Astrocyte of the hippocampus (primary cell): Measurements from ENCODE around the gene LPO.

Experiments
- DNase-seq: peaks from one replicate; pipeline ENCODE4 v3.0.0; 2011; ENCODE audit warnings: low read depth, low spot score

The LPO gene

DNA sequence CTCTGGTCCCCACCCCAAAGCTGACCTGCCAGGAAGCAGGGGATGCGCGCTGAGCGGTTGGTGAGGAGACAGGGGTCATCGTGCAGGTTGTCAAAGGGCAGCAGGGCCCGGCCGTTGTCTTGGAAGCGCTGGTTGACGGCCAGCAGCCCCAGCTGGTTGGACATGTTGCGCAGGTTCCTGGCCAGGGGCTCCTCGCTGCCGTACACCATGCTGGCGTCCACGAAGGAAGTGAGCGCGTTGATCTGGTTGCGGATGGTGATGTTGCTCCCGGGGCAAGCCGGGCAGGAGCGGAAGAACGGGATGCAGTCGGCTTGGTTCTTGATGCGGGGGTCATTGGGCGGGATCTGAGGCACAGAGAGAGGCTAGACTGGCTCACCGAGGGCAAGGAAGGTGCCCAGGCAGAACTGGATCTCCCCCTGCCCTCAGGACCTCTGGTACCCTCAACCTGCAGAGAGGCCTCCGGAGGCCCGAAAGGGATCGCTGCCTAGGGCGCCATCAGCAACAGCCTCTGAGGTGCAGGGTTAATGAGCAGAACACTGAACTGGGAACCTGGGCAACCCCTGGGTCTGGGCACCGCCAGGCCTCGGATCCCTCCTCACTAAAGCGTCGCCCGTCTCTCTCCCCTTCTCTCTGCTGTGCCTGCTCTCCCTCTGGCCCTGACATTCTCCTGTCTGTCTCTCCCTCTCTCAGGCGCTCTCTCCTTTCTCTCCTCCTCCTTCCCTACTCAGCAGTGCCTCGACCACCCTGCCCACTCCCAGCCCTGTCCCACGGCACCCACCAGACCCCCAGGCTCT is 39.6 kb downstream of the LPO start:
- DNase-seq = no peak

DNA sequence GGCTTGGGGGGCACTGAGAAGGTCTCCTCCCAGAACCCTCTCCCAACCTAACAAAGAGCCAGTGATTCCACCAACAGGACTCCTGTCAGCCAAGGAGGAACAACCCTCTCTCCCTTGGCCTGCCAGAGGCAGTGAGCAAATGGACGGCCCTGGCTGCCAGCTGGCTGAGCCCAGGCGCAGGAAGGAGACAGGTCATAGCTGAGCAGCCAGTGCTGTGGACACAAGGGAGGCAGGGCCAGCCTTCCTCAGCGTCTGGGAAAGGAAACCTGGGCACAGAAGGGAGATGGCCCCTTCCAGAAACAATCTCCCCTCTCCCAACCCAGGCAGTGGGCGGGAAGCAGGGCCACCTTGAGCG is 40.3 kb downstream of the LPO start:
- DNase-seq = no peak

DNA sequence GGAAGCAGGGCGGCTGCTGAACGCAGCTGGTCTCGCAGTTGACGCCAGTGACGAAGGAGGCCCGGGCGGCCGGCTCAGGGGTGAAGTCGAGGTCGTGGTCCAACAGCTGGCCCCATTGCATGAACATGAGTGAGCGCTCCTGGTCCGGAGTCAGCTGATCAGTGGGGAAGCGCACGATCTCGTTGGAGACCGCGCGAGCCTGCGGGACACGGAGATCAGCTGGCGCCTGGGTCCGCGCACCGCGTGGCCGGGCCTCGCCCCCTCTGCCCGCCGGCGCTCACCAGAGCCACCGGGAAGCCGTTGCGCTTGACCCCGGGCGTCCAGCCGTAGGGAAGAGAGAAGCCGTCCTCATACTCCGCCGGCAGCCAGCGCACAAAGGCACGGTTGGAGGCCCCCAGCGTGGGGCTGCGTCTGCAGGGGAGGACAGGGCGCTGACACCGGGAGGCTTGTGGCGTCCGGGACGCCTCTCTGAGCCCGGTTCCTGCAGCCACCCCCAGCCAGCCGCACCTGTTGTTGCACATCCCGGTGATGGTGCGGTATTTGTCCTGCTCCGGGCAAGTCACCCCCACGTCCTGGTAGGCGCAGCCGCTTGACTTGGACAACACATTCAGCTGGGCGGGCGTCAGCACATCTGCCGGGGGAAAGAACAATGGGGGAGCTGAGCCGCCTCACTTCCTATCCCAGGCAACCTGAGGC is 40.8 kb downstream of the LPO start:
- peak; percentile 18 for DNase-seq

DNA sequence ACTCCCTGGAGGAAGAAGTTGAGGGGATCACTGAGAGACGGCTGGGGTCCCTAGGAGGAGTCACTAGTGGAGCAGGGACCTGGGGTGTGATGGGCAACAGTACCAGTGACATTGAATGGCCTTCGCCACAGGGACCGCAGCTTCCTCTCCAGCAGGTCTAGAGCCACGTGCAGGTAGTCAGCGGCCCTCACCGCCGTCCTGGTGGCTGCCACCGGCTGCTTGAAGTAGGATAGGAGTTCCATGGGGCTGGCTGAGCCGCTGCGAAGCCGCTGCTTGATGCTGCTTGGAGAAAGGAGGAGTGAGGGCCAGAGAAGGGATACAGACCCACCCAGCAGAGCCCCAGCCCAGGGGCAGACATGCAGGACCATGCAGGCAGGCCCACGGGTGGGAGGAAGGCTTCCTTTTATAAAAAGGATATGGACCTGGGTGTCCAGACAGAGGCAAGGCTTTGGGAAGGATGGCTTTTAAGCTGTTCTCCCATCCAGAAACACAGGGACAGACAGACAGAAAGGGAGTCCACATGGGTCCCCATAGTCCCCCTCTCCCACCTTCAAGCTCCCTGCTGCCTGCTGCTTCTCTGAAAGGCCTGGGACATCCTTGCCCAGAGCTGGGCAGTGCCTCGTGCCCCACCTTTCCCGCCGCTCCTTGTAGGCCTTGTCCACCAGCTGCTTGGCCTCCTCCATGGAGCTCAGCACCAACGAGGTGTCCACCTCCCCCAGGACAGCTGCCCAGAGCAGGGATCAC is 41.5 kb downstream of the LPO start:
- no peak for DNase-seq

DNA sequence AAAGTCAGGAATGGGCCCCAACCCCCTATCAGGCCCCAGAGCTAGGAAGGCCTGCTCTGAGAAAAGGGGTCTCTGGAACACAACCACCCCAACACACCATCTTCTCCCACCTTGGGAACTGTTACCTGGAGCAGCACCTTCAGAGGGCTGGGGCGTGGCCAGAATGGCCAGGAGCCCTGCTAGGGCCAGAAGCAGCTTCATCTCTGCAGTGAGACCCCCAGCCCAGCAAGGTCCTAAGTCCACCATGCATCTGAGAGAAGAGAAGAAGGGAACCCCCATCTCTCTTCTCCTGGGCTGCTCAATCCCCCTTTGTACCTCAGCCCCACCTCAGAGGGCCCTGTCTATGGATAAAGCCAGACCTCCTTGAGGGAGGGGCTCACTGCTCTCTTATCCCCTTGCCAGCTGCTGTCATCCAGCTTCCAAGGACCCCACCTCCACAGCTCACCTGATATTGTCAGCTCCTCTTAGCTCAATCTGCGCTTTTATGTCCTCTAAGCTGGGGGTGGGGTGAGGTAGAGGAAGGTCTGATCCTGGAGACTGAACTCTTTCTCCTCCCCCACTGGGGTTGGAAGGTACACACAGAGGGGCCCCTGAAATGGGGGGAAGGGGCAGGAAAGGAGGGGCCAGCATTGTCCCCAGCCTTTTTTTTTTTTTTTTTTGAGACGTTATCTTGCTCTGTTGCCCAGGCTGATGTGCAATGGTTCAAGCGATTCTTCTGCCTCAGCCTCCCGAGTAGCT is 42.3 kb downstream of the LPO start, which contains the start of gene MPO:
Gene MPO (minus strand): TSS at position 456 of the 738 bp plus-strand sequence. CDS start 177 bp downstream, at position 279.
- DNase-seq = no peak

DNA sequence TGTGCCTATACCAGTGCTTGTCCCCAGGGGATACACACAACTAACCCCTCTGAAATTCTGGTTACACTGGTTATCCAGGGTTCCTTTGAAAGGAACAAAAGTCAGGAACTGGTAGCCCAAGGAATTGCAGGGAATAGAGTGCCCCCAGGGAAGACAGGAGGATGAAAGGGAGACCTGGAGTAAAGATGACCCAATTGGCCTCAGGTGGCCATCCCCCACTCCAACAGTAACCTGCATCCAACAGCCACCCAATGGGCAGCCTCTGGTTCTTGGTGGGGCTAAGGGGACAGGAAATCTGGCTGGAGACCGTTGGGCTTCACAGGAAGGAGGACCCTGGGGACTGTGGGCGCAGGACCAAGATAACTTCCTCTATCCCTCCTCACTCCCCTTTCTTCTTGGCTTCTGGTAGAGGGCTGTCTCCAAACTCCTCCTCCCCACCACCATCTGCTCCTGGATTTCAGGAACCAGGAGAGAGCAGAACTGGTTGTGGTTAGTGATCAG is 43.2 kb downstream of the LPO start:
- DNase-seq = no peak

DNA sequence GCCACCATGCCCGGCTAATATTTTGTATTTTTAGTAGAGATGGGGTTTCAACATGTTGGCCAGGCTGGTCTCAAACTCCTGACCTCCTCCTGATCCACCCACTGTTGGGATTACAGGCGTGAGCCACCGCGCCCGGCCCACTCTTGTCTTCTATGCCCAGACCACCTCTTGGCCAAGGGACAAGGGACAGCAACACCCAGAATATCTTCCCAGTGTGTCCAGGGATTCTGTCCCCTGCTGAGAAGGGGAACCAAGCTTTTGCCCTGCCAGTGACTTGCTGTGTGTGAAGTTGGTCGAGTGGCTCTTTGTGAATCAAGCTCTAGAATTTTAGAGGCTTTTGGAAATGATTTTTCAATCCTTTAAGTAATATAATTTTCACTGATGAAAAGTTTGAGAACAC is 44.1 kb downstream of the LPO start:
- no peak for DNase-seq

DNA sequence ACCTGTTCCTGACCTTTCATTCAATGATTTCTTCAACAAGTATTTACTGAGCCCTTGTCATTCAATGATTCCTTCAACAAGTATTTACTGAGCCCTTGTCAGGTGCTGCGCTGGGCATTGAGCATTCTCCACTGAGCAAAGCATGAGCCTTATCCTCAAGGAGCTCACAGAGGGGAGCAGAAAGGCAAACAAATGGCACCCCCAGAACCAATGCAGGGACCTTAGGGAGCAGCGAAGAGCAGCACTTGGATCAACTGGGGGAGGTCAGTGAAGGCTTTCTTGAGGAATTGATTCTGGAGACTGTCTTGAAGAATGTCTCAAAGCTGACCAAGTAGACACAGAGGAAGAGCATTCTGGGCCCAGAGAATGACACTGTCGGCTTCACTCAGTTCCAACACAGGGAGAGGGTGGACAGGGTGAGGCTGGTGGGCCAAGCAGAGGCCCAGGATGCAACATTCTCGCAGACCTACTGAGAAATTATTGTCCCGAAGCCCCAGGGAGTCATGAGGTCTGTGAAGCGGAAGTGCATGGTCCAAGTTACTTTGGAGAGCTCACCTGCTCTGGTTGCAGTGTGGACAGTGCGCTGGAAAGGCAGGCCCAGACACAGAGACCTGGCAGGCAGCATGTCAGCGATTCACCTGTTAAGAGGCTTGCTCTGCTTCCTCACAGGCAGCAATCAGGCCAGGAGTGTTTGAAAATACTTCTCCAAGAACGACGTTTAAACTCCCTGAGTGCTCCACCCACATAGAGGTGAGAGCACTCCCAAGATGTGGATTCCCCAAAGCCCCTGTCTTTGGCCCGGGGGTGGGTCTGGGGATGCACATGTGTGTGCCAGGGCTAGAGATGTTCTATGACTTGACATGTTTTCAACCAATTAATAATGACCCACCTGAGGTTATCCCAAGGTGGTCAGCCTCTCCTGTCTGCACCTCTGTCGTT is 45.6 kb downstream of the LPO start:
- no peak for DNase-seq

DNA sequence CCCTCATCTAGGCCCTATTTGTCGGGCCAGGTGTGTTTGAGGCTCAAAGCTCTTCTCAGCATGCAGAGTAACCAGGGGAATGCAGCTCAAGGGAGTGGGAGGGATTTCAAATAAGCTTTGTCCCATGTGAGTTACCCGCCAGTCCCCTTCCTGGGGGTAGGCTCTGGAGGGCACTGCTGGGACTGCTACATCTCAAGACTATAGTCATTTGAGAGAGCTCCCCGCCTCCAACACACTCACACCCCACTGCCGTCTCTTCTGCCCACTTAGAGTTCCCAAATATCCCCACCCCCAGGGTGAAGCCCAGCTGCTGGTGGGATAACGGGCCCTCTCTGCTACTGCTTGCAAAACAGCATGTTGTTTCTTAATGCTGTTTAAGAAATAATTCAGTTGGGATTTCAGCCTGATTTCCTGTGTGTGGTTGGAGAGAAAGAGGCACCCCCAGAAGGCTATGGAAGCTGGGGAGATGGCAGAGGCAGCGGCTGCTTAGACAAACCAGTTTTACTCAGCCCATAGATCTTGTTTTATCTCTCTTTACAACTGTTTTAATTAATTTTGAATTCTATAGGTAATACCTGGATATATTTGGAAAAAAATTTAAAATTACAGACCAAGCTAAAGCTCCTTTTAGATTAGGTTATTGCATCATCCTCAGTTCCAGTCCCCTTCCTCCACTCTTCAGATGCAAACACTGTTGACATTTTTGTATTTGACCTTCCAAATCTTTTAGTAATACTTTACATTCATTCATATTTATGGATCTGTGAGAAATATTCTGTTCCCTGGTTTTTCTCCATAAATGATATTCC is 46.4 kb downstream of the LPO start:
- DNase-seq = no peak

DNA sequence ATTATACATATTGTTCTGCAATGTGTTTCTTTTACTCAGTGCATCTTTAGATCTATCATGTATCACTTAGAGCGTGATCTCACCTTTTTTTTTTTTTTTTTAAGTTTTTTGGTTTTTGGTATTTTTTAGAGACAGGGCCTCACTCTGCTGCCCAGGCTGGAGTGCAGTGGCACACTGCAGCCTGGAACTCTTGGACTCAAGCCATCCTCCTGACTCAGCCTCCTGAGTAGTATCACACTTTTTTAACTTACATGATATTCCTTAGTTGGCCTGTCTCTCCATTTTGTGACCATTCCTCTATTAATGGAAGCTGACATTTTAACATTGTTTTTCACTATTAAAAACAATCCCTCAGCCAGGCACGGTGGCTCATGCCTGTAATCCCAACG is 47.0 kb downstream of the LPO start:
- no peak for DNase-seq

DNA sequence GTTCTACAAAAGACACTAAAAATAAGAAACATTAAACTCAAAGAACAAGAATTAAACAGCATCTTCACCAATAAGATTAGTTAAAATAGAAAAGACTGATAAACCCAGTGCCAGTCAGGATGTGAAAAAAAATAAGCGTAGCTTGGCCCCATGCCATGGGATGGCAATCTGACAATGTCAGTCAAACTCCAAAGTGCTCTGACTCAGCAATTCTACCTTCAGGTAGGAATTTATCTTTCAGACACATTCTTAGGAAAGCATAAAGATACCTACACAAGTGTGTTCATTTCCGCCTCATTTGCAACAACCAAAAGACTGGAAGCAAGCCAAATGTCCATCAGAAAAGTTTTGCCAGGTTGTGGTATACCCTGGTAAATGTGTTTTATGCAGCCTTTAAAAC is 51.5 kb downstream of the LPO start:
- peak; percentile 10 for DNase-seq

DNA sequence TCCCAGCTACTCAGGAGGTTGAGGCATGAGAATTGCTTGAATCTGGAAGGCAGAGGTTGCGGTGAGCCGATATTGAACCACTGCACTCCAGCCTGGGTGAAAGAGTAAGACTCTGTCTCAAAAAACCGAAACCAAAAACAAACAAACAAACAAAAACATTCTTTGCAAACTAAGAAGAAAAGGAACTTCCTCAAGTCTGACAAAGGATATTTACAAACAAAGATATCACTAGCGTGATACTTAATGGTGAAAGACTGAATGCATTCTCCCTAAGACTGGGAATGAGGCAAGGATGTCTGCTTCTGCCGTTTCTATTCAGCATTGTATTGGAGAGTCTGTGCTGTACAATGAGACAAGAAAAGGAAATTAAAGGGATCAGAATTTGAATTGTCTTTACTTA is 52.9 kb downstream of the LPO start:
- DNase-seq = no peak

DNA sequence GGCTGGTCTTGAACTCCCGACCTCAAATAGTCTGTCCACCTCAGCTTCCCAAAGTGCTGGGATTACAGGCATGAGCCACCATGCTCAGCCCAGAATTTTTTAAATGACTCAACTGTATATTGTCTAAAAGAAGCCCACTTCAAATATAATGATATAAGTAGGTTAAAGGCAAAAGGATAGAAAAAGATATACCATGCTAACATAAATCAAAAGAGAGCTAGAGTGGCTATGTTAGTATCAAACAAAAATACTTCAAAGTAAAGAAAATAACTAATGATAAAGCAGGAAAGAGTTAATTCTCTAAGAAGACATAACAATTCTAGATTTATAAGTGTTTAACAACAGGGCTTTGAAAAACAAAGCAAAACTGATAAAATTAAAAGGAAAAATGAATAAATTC is 55.6 kb downstream of the LPO start:
- no peak for DNase-seq

DNA sequence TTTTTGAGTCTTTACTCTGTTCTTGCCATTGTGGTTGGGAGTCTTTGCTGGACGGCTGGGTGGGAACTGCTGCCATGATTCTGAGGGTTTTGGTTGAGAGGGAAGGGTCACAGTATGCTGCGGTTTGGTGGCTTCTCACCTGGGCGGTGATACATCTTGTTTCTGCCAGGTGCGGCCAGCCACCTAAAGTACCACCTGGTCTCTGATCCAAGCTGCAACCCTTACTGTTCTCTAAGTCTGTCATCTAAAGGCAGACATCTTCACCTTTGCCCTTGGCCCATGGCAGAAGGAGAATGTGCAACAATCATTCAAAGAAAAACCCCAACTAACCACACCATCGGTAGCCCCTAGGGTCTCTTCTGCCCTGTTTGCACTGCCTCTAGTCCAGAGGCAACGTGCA is 62.0 kb downstream of the LPO start:
- DNase-seq = no peak

DNA sequence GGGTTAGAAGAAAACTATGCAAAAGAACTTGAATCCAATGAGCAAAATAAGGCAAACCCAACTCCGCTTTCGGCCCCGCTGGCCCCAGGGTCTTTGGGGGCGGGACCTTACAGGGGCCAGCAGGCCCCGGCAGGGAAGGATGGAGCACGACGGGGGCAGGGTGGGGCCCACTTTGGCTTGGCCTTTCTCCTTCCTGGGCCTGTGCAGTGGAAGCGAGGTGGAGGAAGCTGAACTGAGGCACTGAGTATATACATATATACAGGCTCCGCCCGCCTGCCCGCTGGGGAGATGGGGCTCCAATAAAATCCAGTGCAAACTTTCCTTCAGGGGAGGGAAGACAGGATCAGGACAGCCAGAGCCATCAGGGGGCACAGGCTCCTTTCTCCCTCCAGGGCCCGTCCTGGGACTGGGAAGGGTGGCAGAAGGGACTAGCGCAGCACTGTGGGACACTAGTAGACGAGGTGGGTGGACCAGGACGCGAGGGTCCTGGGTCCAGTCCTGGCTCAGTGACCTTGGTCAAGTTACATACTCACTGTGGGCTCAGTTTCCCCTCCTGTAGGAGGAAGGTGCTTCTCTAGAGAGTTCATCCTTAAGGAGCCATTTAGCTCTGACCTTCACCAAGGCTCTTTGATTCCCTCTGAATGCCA is 63.2 kb downstream of the LPO start:
- DNase-seq = no peak

DNA sequence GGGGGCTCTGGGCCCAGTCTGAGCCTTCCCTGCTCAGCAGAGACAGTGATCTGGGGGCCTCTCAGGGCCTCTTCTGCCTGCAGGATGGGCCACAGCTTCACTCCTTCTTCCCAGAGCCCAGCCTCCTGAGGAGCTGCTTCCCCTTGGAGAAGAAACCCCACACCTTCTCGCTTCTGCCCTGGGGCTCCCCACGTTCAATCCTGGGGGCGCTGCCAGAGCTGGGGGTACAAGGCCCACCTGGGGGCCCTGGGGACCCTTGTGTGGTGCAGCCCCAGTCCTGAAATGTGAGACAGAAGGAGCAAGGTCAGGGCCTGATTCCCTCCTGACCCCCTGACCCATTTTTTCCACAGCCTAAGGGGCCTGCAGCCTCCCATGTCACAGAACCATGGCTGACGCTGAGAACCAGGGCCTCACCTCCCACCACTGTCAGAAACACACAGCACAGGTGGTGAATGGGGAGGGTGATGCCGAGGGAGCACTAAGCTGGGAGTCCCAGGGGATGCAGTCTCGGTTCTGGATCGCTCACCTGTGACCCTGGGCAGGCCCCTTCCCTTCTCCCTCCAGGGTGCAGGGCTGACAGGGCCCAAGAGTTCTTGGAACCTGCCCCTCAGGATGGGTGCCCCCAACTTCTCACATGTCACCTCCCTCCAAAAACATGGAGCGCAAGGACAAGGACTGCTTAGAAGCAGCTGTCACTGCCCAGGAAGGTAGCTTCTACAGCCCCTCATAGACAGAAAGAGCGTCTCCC is 64.0 kb downstream of the LPO start:
- DNase-seq = no peak

DNA sequence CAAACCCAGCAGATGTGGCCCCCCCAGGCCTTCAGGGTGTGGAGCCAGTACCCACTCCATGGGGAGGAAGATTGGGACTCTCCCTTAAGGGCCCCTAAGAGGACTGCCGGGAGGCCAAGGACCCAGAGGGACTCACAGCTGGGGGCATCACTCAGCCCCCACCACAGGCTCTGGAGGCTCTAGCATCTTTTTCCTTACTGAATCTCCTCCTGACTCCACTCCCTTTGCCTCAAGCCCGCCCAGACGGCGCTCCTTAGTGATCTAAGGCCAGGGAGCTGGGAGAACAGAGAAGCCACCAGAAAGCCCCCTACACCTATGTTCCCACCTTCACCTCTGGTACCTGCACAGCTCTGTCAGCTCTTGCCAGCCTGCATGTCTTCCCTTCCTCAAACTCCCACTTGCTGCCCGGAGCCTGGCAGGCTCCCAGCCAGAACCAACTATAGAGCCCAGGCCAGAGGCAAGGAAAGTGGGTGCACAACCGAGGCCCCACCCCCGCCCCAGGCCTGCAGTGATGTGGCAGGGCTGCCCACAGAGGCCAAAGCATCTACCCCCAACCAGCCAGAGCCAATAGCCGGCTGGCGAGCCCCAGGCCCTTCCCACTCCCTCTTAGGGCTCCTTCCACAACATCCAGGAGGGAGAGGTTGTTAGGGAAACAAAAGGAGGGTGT is 64.7 kb downstream of the LPO start:
- no peak for DNase-seq
